Central memory CD4-positive, alpha-beta T cell (primary cell): Measurements from ENCODE around the gene PTPRE.

Experiments used
- DNase-seq: peaks from one replicate; pipeline ENCODE4 v3.0.0; 2022

PTPRE gene

GRCh38 chr10:127932521-127933270 lies 25.8 kb downstream of the PTPRE start:
- no peak for DNase-seq

- DNase-seq = no peak
These were observed 26.4 kb downstream of the PTPRE start for GRCh38 chr10:127933271-127933670.

- no peak for DNase-seq
These were observed 27.5 kb downstream of the PTPRE start for GRCh38 chr10:127934383-127934782.

GRCh38 chr10:127935071-127935561 lies 28.2 kb downstream of the PTPRE start:
- DNase-seq = no peak

GRCh38 chr10:127937069-127937468 lies 30.2 kb downstream of the PTPRE start:
- no peak for DNase-seq

GRCh38 chr10:127937915-127938463 lies 31.1 kb downstream of the PTPRE start:
- no peak for DNase-seq

GRCh38 chr10:127939786-127940330 lies 33.0 kb downstream of the PTPRE start:
- DNase-seq = no peak

GRCh38 chr10:127940866-127941640 lies 34.1 kb downstream of the PTPRE start:
- no peak for DNase-seq

- no peak for DNase-seq
These were observed 35.9 kb downstream of the PTPRE start for GRCh38 chr10:127942811-127943210.

- no peak for DNase-seq
These were observed 36.5 kb downstream of the PTPRE start for GRCh38 chr10:127943336-127943910.

- DNase-seq = no peak
These were observed 37.4 kb downstream of the PTPRE start for GRCh38 chr10:127944256-127944655.

GRCh38 chr10:127945341-127945758 lies 38.4 kb downstream of the PTPRE start:
- DNase-seq = peak; percentile 41

GRCh38 chr10:127945948-127946711 lies 39.2 kb downstream of the PTPRE start:
- DNase-seq = no peak

- no peak for DNase-seq
These were observed 40.3 kb downstream of the PTPRE start for GRCh38 chr10:127947211-127947610.

- no peak for DNase-seq
These were observed 41.9 kb downstream of the PTPRE start for GRCh38 chr10:127948791-127949190.

- DNase-seq = no peak
These were observed 42.9 kb downstream of the PTPRE start for GRCh38 chr10:127949831-127950230.

- no peak for DNase-seq
These were observed 45.1 kb downstream of the PTPRE start for GRCh38 chr10:127951861-127952574.

GRCh38 chr10:127952575-127952869 lies 45.6 kb downstream of the PTPRE start:
- DNase-seq = no peak

GRCh38 chr10:127952918-127953317 lies 46.0 kb downstream of the PTPRE start:
- DNase-seq = no peak

- DNase-seq = no peak
These were observed 47.0 kb downstream of the PTPRE start for GRCh38 chr10:127953876-127954275.

- no peak for DNase-seq
These were observed 52.5 kb downstream of the PTPRE start for GRCh38 chr10:127959428-127959827.

GRCh38 chr10:127961071-127961470 lies 54.2 kb downstream of the PTPRE start:
- DNase-seq = no peak
